Breast epithelium (tissue), 4 donors: Measurements from ENCODE around the gene KLK5. TPM values are rescaled to one million over a fixed set of nuclear protein-coding genes. Genes with fewer than 3 reads are reported as not detected.
A peak's percentile ranks its signal among the peaks of the same experiment; 100 is the strongest.

Experiments used
- DNase-seq, 2 donors: peaks; one replicate each; pipeline ENCODE4 v3.0.0-alpha.2; 2019; ENCODE audit warnings: low spot score in 2 of 2
- H3K27ac ChIP-seq, 2 donors: fragments of 200-600 bp; sonication (generic) in 1 of 2; one replicate each; pipeline ENCODE4 v1.5.1; 2016 to 2019; ENCODE audit warnings: mild to moderate bottlenecking in 1 of 2
- H3K27me3 ChIP-seq, 2 donors: fragments of 200-600 bp; sonication (generic) in 1 of 2; one replicate each; pipeline versions ENCODE4 v1.5.1 to v1.6.0; 2017 to 2019; ENCODE audit warnings: control low read depth in 1 of 2, mild to moderate bottlenecking in 1 of 2
- H3K36me3 ChIP-seq: fragments of 200-600 bp; one replicate; pipeline ENCODE4 v1.5.1; 2019
- H3K4me1 ChIP-seq, 2 donors: fragments of 200-600 bp; sonication (generic); one replicate each; pipeline ENCODE4 v1.5.1; 2016 to 2019; ENCODE audit warnings: control low read depth in 1 of 2
- H3K4me3 ChIP-seq, 3 donors: fragments of 200-600 bp; sonication (generic); 1 replicate in 2 of 3; 2 replicates in 1 of 3; pipeline ENCODE4 v1.5.1; 2016 to 2019; ENCODE audit warnings: mild to moderate bottlenecking in 3 of 3, moderate library complexity in 2 of 3
- H3K9me3 ChIP-seq, 2 donors: fragments of 200-600 bp; sonication (generic) in 1 of 2; one replicate each; pipeline ENCODE4 v1.5.1; 2016 to 2019; ENCODE audit warnings: control low read depth in 1 of 2
- POLR2A ChIP-seq: fragments of 450-650 bp; IDR thresholded peaks from one replicate; pipeline ENCODE4 v1.6.1; 2016; ENCODE audit warnings: antibody characterized with exemption, mild to moderate bottlenecking, moderate library complexity
- POLR2AphosphoS5 ChIP-seq, 3 donors: sonication (generic); formaldehyde crosslinking; IDR thresholded peaks; one replicate each; pipeline ENCODE4 v1.6.1; 2017; ENCODE audit warnings: antibody characterized with exemption in 3 of 3
- intact Hi-C: fragments of 100-400 bp; cut with DNase I; formaldehyde crosslinking; loops from one replicate; pipeline ENCODE4 v1.15.1; 2023; ENCODE audit warnings: low total_unique reads
- total RNA-seq, 3 donors: library from RNA; depleted of rRNA; stranded (reverse); fragments of >200 nt; gene quantifications; one replicate each; pipeline ENCODE4 v1.1.0, GENCODE V29; 2016
- TF ChIP-seq, protein P1 (sequence below), 3 donors: fragments of 450-650 bp; IDR thresholded peaks; one replicate each; pipeline ENCODE4 v1.5.1; 2016 to 2017; ENCODE audit warnings: antibody characterized with exemption in 3 of 3, mild to moderate bottlenecking in 3 of 3, moderate library complexity in 3 of 3

Gene KLK5
- total RNA-seq, 3 donors from 2014 or later = 16.1 to 182 TPM; not detected in 1

DNA sequence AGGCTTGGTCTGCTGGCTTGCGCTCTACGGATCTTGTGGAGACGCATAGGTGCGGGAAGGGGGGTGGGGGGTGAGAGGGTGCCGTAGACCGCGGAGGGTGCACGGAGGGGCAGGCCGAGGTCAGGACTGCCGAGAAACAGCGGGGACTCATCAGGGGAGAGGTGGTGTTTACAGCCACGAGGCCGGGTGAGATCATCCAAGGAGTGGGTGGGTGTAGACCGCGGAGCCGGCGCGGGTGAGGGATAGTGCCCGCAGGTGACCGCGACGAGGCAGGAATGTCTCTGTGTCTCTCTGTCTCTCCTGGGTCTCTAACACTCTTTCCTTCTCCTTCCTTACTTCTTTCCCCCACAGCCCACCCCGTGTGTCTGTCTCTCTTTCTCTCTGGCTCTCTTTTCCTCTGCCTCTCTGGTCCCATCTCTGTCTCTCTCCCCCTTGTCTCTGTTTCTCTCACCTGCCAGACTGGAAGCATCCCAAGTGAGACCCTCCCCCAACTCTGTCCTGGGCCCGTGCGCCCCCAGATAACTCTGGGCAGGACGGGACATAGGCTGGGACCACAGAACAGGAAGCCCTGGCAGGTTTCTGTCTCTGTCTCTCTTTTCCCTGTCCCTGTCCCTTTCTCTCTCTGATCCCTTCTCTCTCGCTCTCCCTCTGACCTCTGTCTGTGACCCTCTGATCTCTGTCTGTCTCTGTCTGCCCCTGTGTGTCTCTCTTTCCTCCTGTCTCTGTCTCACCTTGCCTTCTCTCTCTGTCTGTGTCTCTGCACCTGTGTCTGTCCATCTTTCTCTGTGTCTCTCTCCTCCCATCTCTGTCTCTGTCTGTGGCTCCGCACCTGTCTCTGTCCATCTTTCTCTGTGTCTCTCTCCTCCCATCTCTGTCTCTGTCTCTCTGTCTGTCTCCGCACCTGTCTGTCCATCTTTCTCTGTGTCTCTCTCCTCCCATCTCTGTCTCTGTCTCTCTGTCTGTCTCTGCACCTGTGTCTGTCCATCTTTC, 39.8 kb downstream of the KLK5 start:
- TF ChIP-seq, protein P1, sequence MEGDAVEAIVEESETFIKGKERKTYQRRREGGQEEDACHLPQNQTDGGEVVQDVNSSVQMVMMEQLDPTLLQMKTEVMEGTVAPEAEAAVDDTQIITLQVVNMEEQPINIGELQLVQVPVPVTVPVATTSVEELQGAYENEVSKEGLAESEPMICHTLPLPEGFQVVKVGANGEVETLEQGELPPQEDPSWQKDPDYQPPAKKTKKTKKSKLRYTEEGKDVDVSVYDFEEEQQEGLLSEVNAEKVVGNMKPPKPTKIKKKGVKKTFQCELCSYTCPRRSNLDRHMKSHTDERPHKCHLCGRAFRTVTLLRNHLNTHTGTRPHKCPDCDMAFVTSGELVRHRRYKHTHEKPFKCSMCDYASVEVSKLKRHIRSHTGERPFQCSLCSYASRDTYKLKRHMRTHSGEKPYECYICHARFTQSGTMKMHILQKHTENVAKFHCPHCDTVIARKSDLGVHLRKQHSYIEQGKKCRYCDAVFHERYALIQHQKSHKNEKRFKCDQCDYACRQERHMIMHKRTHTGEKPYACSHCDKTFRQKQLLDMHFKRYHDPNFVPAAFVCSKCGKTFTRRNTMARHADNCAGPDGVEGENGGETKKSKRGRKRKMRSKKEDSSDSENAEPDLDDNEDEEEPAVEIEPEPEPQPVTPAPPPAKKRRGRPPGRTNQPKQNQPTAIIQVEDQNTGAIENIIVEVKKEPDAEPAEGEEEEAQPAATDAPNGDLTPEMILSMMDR (IDR thresholded peaks at IDR 0.05) = no peak
- TF ChIP-seq POLR2A (no peak), POLR2AphosphoS5 (IDR thresholded peaks at IDR 0.05) (peak in 1 of 3 donors; percentile 14)
- no peaks in the 10 kb centered on the region for H3K36me3 ChIP-seq
- H3K9me3 ChIP-seq = no peaks in the 10 kb centered on the region
- peak overlapping the region in 1 of 3 donors; percentile 45 for H3K4me3 ChIP-seq
- H3K27me3 ChIP-seq = peaks cover 2 to 56% of the 10 kb centered on the region in 2 donors
- peak overlapping the region in 1 of 2 donors; percentile 14 for H3K27ac ChIP-seq
- no peaks in the 10 kb centered on the region for H3K4me1 ChIP-seq
- no peak for DNase-seq
- intact Hi-C loops = no loop called here

DNA sequence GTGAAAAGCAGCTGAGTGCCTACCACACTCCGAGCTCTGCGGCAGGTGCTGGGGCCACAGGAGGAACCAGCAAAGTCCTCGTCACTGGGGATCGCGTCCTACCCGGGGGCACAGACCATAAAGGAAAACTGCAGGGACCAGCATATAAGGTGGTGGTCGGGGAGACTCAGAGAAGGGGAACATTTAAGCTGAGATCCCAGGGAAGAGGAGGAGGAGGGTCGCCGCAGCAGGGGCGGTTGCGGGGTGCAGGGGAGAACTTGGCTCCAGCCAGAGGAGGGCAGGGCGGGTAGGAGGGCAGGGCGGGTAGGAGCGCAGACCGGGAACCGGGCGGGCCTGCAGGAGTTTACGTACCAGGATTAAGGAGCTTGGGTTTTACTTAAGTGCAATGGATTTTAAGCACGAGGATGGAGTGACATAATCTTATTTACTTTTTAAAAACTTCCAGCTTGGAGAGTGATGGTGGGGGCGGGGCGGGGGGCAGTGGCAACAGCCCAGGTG, 40.7 kb downstream of the KLK5 start:
- intact Hi-C loops = no loop called here
- DNase-seq = no peak

DNA sequence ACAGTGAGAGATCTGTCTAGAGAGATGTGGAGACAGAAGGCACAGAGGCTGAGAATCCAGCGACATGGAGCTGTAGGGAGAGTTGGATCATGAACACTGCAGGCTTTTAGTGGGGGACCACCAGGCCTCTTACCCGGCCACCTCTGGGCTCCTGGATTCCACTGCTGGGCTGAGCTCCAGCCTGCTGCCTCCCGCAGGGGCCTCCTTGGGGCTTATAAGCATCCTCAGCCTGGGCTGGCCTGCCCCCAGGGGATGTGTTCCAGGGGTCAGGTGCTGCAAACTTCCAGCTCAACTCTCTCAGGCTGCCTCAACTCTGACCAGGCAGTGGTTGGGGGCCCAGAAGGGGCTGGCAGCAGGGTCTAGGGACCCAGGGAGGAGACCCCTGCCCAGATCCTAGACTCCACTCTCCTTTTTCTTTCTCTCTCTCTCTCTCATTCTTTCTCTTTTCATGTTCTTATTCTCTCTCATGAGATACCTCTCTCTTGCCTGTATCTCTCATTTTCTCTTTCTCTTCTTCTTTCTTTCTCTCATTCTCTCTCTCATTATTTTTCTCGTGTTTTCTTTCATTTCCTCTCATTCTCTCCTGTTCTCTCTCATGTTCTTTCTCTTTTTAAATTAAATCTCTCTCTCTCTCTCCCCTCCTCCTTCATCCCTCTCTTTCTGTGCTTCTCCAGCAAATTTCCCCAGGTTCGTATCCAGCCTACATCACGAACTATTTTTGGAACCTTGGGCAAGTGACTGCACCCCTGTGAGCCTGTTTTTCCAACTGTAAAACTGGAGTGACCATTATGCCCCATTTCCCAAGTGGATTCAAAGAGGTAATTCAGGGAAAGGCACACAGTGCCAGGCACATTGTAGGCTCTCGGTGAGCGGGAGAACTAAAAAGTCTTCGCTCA, 41.4 kb downstream of the KLK5 start, which contains the start of gene KLK4:
Gene KLK4 (minus strand): TSS at position 190 of the 896 bp plus-strand sequence. CDS start 657 bp downstream, outside the sequence.
- Histone ChIP-seq H3K27ac (peak within 1 kb of the TSS in 1 of 2 donors; percentile 25), H3K36me3 (no peaks in the 10 kb centered on the region), H3K4me3 (no peak within 1 kb of the TSS), H3K27me3 (peaks cover 2 to 55% of the 10 kb centered on the region in 2 donors), H3K4me1 (no peaks in the 10 kb centered on the region), H3K9me3 (no peaks in the 10 kb centered on the region)
- intact Hi-C loops = no loop called here
- TF ChIP-seq POLR2A = no peak
- TF ChIP-seq, protein P1 (IDR thresholded peaks at IDR 0.05) = no peak
- TF ChIP-seq POLR2AphosphoS5 (IDR thresholded peaks at IDR 0.05) = no peak
- DNase-seq = no peak

More for the DNA sequence above, 40.7 kb downstream of the KLK5 start:
- Histone ChIP-seq H3K4me3 (peak overlapping the region in 1 of 3 donors; percentile 45), H3K9me3 (no peaks in the 10 kb centered on the region), H3K27me3 (peaks cover 2 to 56% of the 10 kb centered on the region in 2 donors), H3K36me3 (no peaks in the 10 kb centered on the region), H3K4me1 (no peaks in the 10 kb centered on the region), H3K27ac (peak overlapping the region in 1 of 2 donors; percentile 25)
- TF ChIP-seq POLR2A = no peak
- TF ChIP-seq, protein P1 (IDR thresholded peaks at IDR 0.05) = no peak
- no peak for TF ChIP-seq POLR2AphosphoS5 (IDR thresholded peaks at IDR 0.05)

DNA sequence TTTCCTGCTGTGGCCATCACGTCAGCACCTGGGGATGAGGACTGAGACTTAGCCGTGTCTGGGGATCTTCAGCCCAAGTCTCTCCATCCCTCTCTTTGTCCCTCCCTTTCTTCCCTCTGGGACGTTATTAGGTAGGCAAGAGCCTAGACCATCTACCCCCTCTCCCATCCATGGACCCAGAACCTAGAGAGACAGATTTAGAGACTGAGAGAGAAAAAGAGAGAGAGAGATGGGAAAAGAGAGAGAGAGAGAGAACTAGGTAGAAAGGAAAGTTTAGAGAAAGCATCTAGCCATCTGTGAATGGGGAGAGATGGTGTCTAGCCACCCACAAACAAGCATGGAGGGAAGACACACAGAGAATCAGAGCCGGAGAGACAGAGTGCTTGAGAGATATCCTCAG, 42.1 kb downstream of the KLK5 start:
- H3K9me3 ChIP-seq = no peaks in the 10 kb centered on the region
- no peak overlapping the region for H3K4me3 ChIP-seq
- no peaks in the 10 kb centered on the region for H3K4me1 ChIP-seq
- TF ChIP-seq, protein P1 (IDR thresholded peaks at IDR 0.05) = no peak
- TF ChIP-seq POLR2A = no peak
- no peak for TF ChIP-seq POLR2AphosphoS5 (IDR thresholded peaks at IDR 0.05)
- H3K27ac ChIP-seq = no peak overlapping the region
- H3K36me3 ChIP-seq = no peaks in the 10 kb centered on the region
- intact Hi-C loops = no loop called here
- no peak for DNase-seq
- H3K27me3 ChIP-seq = peaks cover 2 to 53% of the 10 kb centered on the region in 2 donors
